Inflammatory macrophage treated with lipopolysaccharide for 1 hour (primary cell): ENCODE measurements around the gene FIZ1.
A peak's percentile ranks its signal among the peaks of the same experiment; 100 is the strongest.
"Not testable (repeated sequence)": the region's sequence is repeated elsewhere in the genome, so short reads cannot be mapped to it uniquely, and the experiment has no call there.

ENCODE experiments used
- DNase-seq, 2 donors: peaks; one replicate each; pipeline ENCODE4 v3.0.0-alpha.2; 2020 to 2022

FIZ1 gene

GRCh38 chr19:55592391-55593090, 6.8 kb downstream of the FIZ1 start:
- no peak for DNase-seq

GRCh38 chr19:55591555-55591954, 7.8 kb downstream of the FIZ1 start:
- no peak for DNase-seq

DNA sequence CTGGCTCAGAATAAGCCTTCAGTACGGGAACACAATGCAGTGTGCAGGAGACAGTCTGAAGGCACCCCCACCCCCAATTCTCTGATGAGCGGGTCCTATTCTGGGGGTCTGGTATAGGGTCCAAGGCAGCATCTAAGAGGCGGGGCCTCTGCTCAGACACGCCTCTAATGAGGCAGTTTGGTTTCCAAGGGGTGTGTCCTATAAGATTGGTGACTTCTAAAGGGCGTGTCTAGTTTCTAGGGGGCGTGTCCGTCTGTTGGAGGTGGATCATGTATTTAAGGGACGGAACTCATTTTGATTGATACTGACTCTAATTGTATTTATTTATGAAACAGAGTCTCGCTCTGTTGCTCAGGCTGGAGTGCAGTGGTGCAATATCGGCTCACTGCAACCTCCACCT, 8.7 kb downstream of the FIZ1 start:
- DNase-seq, result no peak

DNA sequence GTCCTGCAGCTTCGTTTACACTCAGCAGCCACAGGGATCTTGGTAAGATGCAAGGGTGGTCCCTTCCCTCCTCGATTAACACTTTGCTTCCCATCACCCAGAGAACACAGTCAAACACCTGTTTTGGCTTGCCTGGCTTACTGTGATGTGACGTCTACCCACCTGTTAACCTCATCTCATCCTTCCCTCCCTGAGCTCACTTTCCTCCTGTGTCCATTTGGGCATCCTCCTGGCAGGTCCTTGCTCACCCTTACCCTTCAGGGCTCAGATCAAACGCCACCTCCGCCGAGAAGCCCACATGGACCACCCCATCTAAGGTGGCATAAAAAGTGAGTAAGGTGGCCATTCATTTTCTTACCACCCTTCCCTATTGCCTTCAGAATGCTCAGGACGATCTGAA, 9.2 kb downstream of the FIZ1 start:
- no peak for DNase-seq

- DNase-seq, result no peak
Observed at GRCh38 chr19:55588738-55589137, 10.6 kb downstream of the FIZ1 start.

- DNase-seq, result peak; percentile 85 to 95
Observed at GRCh38 chr19:55586976-55587668, 12.2 kb downstream of the FIZ1 start.

- DNase-seq, result no peak
Observed at GRCh38 chr19:55585658-55586339, 13.5 kb downstream of the FIZ1 start.

- DNase-seq, result no peak
Observed at GRCh38 chr19:55584871-55585270, 14.4 kb downstream of the FIZ1 start.

DNA sequence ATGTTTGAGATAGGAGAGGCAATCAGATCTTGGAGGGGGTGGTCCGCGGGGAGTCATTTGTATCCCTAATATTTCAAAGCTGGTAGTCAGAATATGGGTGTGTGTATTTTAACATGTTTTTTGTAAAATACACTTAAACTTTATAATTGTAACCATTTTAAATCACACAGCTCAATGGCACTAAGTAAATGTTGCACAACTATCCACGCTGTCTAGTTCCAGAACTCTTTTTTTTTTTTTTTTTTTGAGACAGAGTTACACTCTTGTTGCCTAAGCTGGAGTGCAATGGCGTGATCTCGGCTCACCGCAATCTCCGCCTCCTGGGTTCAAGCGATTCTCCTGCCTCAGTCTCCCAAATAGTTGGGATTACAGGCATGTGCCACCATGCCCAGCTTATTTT, 15.4 kb downstream of the FIZ1 start:
- not testable (repeated sequence) for DNase-seq

DNA sequence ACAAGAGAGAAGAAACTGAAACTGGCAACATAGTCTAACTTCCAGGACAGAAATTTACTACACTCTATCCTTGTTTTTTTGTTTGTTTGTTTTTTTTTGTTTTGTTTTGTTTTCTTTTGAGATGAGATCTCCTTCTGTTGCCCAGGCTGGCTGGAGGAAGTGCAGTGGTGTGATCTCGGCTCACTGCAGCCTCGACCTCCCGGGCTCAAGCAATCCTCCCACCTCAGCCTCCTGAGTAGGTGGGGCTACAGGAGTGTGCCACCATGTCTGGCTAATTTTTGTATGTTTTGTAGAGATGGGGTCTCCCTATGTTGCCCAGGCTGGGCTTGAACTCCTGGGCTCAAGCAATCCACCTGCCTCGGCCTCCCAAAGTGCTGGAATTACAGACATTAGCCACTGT, 17.0 kb downstream of the FIZ1 start:
- not testable (repeated sequence) for DNase-seq

DNA sequence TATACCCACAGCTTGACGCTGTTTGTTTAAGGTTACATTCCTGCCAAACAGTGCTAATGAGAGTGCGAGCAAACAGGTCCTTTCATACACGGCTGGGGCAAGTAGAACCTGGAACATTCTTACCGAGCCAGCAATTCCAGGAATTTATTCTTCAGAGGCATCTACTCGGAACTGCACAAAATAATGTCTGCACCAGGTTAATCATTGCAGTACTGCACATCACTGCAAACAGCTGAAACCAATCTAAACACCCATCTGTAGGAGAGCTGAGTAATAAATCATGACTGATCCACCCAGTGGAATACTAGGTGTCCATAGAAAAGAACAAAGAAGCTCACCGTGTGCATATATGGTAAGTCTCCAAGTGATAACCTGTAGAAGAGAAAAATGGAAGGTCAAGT, 17.5 kb downstream of the FIZ1 start:
- DNase-seq, result no peak

- no peak for DNase-seq
Observed at GRCh38 chr19:55581145-55581822, 18.0 kb downstream of the FIZ1 start.

DNA sequence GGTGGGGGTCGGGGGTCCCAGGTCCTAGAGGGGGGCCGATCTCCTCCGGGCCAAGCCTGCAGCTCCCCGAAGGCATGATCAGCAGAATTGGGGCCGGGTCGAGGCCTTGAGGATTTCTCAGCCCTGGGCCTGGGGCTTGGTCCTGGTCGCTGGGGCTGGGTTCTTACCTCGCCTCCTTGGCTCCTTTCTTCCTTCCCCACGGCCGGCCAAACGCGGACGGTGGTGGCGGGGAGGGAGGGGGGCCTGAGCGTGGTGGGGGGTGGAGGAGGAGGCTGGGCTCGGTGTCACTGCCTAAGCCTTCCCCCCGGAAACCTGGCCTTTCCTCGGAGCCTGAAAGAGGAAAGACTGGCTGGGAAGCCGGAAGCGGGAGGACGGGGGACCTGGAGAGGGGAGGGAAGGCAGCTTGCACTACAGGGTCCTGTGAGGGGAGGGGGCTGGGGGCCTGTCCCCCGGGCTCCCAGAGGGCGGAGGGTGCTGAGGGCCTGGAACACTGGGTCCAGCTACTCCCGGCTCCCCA, 18.6 kb downstream of the FIZ1 start, which contains the start of gene ZNF579:
Gene ZNF579, minus strand, starts transcription at position 221 of the 517 bp plus-strand sequence. CDS start 1,209 bp downstream, outside the sequence.
- DNase-seq, result peak; percentile 72 to 86

DNA sequence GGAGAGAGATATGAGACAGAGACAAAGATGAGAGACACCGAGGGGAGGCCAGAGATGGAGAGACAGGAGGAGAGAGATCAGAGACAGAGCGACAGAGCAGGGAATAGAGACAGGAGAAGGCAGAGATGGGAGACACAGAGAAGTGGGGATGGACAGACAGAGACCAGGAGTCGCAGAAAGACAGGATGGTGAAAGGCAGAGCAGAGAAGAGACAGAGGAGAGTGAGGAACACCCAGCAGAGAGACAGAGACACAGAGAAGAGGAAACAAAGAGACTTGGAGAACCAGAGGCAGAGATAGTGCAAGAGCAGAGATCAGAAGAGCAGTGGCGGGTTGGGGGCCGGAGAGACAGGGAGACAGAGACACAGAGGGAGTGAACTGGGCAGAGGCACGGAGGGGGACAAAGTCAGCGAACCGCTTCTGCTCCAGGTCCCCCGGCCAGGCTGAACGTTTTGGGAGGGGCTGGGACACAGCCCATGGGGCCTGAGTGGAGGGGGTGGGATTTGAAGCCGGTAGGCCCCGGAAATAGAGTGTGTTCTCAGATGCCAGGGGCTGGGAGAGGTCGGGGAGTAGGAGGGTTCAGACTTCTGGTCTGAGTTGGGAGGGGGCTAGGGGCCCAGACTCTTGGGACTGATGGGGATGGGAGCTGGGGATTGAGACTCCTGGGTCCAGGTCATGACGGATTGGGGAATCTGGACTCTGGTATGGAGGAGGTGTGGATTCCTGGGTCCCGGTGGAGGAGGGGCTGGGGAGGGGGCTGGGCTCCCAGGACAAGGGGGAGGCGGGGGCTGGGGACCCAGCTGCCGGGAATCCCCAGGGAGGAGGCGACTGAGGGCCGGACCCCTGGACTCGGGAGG, 19.3 kb downstream of the FIZ1 start:
- DNase-seq, result no peak

GRCh38 chr19:55578761-55579747, 20.3 kb downstream of the FIZ1 start:
- DNase-seq, result no peak

GRCh38 chr19:55578031-55578760, 21.1 kb downstream of the FIZ1 start:
- no peak for DNase-seq

DNA sequence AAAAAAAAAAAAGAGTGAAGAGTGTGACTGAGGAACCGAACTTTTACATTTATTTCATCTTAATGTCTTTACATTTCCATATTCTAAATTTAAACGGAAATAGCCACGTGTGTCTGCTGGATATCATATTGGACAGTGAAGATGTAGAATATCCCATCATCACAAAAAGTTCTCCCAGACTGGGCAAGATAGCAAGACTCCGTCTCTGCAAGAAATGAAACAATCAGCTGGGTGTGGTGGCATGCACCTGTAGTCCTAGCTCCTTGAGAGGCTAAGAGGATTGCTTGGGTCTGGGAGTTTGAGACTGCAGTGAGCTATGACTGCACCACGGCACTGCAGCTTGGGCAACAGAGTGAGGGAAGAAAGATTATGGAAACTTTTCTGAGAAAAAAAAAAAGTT, 22.6 kb downstream of the FIZ1 start:
- DNase-seq, result no peak

DNA sequence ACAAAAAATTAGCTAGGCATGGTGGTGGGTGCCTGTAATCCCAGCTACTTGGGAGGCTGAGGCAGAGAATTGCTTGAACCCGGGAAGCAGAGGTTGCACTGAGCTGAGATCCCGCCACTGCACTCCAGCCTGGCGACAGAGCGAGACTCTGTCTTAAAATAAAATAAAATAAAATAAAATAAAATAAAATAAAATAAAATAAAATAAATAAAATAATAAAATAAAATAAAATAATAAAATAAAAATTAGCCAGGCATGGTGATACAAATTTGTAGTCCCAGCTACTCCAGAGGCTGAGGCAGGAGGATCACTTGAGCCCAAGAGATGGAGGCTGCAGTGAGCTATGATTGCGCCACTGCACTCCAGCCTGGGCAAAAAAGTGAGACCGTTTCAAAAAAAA, 25.4 kb downstream of the FIZ1 start:
- DNase-seq, result not testable (repeated sequence)

- DNase-seq, result not testable (repeated sequence)
Observed at GRCh38 chr19:55569477-55569876, 29.8 kb downstream of the FIZ1 start.

- no peak for DNase-seq
Observed at GRCh38 chr19:55567708-55568328, 31.5 kb downstream of the FIZ1 start.
